ENCODE results near the gene SPAG16.

The SPAG16 gene

DNA sequence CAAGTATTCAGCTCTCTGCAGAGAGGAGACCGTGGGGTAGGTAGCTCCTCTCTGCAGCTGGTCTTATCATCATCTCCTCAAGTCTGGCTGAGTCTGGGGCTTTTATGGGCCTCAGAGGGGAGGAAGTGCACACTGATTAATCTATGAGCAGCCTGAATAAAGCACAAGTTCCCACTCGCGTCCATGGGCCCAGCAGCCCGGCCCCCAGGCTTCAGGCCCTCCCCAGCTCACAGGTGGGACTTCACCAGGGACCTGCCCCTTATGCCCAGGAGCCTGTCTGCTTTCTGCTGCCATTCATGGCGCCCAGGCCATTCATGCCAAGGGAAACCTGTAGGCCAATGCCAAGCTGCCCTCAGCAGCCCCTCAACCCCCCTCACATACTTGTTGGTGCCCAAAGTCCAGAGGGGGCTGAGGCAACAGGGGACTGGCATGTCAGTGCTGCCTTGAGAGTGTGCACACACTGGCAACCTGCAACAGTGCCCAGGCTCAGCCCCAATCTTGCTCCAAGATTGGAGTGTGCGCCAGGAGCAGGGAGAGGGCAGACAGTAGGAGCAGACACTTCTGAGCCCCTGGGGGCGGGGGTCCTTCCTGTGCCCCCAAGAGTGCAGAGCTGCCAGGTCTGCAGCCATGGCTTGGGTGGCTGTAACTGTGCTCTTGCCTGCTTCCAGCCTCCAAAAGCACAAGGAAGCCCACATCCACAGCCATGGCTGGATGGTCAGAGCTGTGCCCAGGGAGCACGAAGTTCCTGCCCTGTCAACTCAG, 751.0 kb downstream of the SPAG16 start:
- Histone ChIP-seq H3K4me1 (ENCODE audit: control insufficient read depth, low read depth, low read length) (no peaks in the 10 kb centered on the region), H2BK120ac (ENCODE audit: low read depth, low read length) (no peak overlapping the region), H3K4me2 (ENCODE audit: low read length) (no peak overlapping the region), H3K4me3 (ENCODE audit: low read length) (no peak overlapping the region), H3K79me1 (ENCODE audit: low read length) (no peaks in the 10 kb centered on the region), H3K79me2 (ENCODE audit: control insufficient read depth, insufficient read depth, low read length) (no peaks in the 10 kb centered on the region), H3K27ac (ENCODE audit: low read depth, low read length) (no peak overlapping the region), H3K56ac (ENCODE audit: low read length) (no peak overlapping the region), H4K5ac (ENCODE audit: low read length) (no peak overlapping the region), H3K36me3 (ENCODE audit: control insufficient read depth, insufficient read depth, low read length) (no peaks in the 10 kb centered on the region), H2BK5ac (ENCODE audit: low read length) (no peak overlapping the region), H3K18ac (ENCODE audit: low read length) (no peak overlapping the region), H3K4ac (ENCODE audit: low read depth, low read length) (no peak overlapping the region), H4K8ac (ENCODE audit: low read depth, low read length) (no peak overlapping the region), H3K9ac (ENCODE audit: low read length) (no peak overlapping the region), H2AK5ac (ENCODE audit: low read length) (no peak overlapping the region), H2BK15ac (replicated peaks; ENCODE audit: low read depth) (no peak overlapping the region), H3K23ac (ENCODE audit: low read length) (no peak overlapping the region), H3K27me3 (ENCODE audit: insufficient read depth, low read length, poor library complexity) (no peaks in the 10 kb centered on the region)
- DNase-seq: no peak
- WGBS (ENCODE audit: extremely low coverage, insufficient coverage, low lambda C conversion rate): no CpG with 5 or more reads among the region's 8 CpGs

DNA sequence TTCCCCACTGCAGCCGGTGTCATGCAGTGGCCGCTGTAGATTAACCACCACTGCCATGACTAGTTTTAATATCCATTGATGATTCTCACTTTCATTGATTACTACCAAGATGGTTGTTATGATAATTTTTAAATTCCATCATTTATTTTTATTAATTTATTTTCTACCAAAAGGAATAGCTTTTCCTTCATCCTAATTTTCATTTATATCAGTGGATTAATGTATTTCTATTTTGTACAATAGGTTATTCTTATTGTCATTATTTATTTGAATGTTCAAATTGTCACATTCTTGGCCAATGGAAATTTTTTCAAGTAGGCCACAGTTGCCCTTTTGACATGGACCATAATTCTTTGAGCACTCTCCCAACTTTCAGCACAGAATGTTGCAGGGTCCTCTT, 751.7 kb downstream of the SPAG16 start:
- H2AK5ac ChIP-seq (ENCODE audit: low read length): no peak overlapping the region
- H3K79me1 ChIP-seq (ENCODE audit: low read length): no peaks in the 10 kb centered on the region
- no peaks in the 10 kb centered on the region for H3K36me3 ChIP-seq (ENCODE audit: control insufficient read depth, insufficient read depth, low read length)
- H3K56ac ChIP-seq (ENCODE audit: low read length): no peak overlapping the region
- H3K4ac ChIP-seq (ENCODE audit: low read depth, low read length): no peak overlapping the region
- H3K79me2 ChIP-seq (ENCODE audit: control insufficient read depth, insufficient read depth, low read length): no peaks in the 10 kb centered on the region
- H4K8ac ChIP-seq (ENCODE audit: low read depth, low read length): no peak overlapping the region
- H2BK15ac ChIP-seq (replicated peaks; ENCODE audit: low read depth): no peak overlapping the region
- no peak overlapping the region for H3K23ac ChIP-seq (ENCODE audit: low read length)
- no peak for DNase-seq
- H3K27ac ChIP-seq (ENCODE audit: low read depth, low read length): no peak overlapping the region
- no peaks in the 10 kb centered on the region for H3K27me3 ChIP-seq (ENCODE audit: insufficient read depth, low read length, poor library complexity)
- H3K18ac ChIP-seq (ENCODE audit: low read length): no peak overlapping the region
- H2BK5ac ChIP-seq (ENCODE audit: low read length): no peak overlapping the region
- no peaks in the 10 kb centered on the region for H3K4me1 ChIP-seq (ENCODE audit: control insufficient read depth, low read depth, low read length)
- H3K9ac ChIP-seq (ENCODE audit: low read length): no peak overlapping the region
- H3K4me2 ChIP-seq (ENCODE audit: low read length): no peak overlapping the region
- no CpG with 5 or more reads among the region's 2 CpGs for WGBS (ENCODE audit: extremely low coverage, insufficient coverage, low lambda C conversion rate)
- no peak overlapping the region for H2BK120ac ChIP-seq (ENCODE audit: low read depth, low read length)
- no peak overlapping the region for H4K5ac ChIP-seq (ENCODE audit: low read length)
- H3K4me3 ChIP-seq (ENCODE audit: low read length): no peak overlapping the region

DNA sequence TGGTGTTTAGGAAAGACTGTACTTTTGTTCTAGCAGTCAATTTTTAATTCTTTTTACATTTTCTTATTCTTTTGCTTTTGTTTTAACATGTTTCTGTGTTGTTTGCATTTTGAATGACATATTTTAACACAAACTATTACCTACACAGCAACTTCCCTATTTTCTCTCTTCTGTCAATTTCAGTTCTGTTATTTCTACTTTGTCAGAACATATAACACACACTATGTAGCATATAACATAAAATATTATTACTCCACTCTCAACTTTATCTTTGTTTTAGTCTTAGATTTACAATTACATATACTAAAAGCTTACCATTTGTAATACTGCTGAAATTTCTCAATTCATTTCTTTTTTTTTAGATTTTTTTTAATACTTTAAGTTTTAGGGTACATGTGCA, 753.9 kb downstream of the SPAG16 start:
- no peak overlapping the region for H4K5ac ChIP-seq (ENCODE audit: low read length)
- H3K4me3 ChIP-seq (ENCODE audit: low read length): no peak overlapping the region
- H2BK15ac ChIP-seq (replicated peaks; ENCODE audit: low read depth): no peak overlapping the region
- no peaks in the 10 kb centered on the region for H3K4me1 ChIP-seq (ENCODE audit: control insufficient read depth, low read depth, low read length)
- H2AK5ac ChIP-seq (ENCODE audit: low read length): no peak overlapping the region
- no peak overlapping the region for H3K18ac ChIP-seq (ENCODE audit: low read length)
- no peak overlapping the region for H3K56ac ChIP-seq (ENCODE audit: low read length)
- H3K4ac ChIP-seq (ENCODE audit: low read depth, low read length): no peak overlapping the region
- no peak overlapping the region for H3K23ac ChIP-seq (ENCODE audit: low read length)
- no peaks in the 10 kb centered on the region for H3K27me3 ChIP-seq (ENCODE audit: insufficient read depth, low read length, poor library complexity)
- H2BK120ac ChIP-seq (ENCODE audit: low read depth, low read length): no peak overlapping the region
- H4K8ac ChIP-seq (ENCODE audit: low read depth, low read length): no peak overlapping the region
- no peak overlapping the region for H3K9ac ChIP-seq (ENCODE audit: low read length)
- no peaks in the 10 kb centered on the region for H3K79me1 ChIP-seq (ENCODE audit: low read length)
- no peak for DNase-seq
- no peaks in the 10 kb centered on the region for H3K36me3 ChIP-seq (ENCODE audit: control insufficient read depth, insufficient read depth, low read length)
- no peak overlapping the region for H3K4me2 ChIP-seq (ENCODE audit: low read length)
- no peak overlapping the region for H2BK5ac ChIP-seq (ENCODE audit: low read length)
- H3K79me2 ChIP-seq (ENCODE audit: control insufficient read depth, insufficient read depth, low read length): no peaks in the 10 kb centered on the region
- H3K27ac ChIP-seq (ENCODE audit: low read depth, low read length): no peak overlapping the region

DNA sequence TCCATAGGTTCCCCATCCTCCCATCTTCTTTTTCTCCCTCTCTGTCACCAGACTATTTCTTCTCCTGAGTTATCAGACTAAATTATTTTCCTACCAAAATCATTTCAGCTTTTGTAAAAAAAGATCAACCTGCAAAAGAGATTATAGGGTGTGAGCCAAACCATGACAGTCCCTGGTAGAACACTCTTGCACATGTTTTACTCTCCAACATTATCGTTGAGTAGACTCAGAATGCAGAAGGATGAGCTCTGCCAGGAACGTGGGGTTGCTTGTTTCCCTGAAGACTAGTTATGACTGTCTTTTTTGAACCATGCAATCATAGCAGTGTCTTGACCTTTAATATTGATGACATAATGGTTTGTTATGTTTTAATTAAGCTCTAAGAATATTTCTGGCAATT, 766.5 kb downstream of the SPAG16 start:
- no peaks in the 10 kb centered on the region for H3K27me3 ChIP-seq (ENCODE audit: insufficient read depth, low read length, poor library complexity)
- no peak overlapping the region for H3K4me2 ChIP-seq (ENCODE audit: low read length)
- no peak overlapping the region for H2BK15ac ChIP-seq (replicated peaks; ENCODE audit: low read depth)
- WGBS (ENCODE audit: extremely low coverage, insufficient coverage, low lambda C conversion rate): no CpG with 5 or more reads among the region's 2 CpGs
- no peaks in the 10 kb centered on the region for H3K36me3 ChIP-seq (ENCODE audit: control insufficient read depth, insufficient read depth, low read length)
- H2AK5ac ChIP-seq (ENCODE audit: low read length): no peak overlapping the region
- H2BK120ac ChIP-seq (ENCODE audit: low read depth, low read length): no peak overlapping the region
- no peak overlapping the region for H4K8ac ChIP-seq (ENCODE audit: low read depth, low read length)
- H3K79me1 ChIP-seq (ENCODE audit: low read length): no peaks in the 10 kb centered on the region
- no peak overlapping the region for H2BK5ac ChIP-seq (ENCODE audit: low read length)
- H3K23ac ChIP-seq (ENCODE audit: low read length): no peak overlapping the region
- no peaks in the 10 kb centered on the region for H3K4me1 ChIP-seq (ENCODE audit: control insufficient read depth, low read depth, low read length)
- H3K79me2 ChIP-seq (ENCODE audit: control insufficient read depth, insufficient read depth, low read length): no peaks in the 10 kb centered on the region
- H4K5ac ChIP-seq (ENCODE audit: low read length): no peak overlapping the region
- H3K9ac ChIP-seq (ENCODE audit: low read length): no peak overlapping the region
- no peak overlapping the region for H3K18ac ChIP-seq (ENCODE audit: low read length)
- no peak overlapping the region for H3K27ac ChIP-seq (ENCODE audit: low read depth, low read length)
- H3K56ac ChIP-seq (ENCODE audit: low read length): no peak overlapping the region
- DNase-seq: no peak
- H3K4me3 ChIP-seq (ENCODE audit: low read length): no peak overlapping the region
- peak overlapping the region; percentile 16 for H3K4ac ChIP-seq (ENCODE audit: low read depth, low read length)

DNA sequence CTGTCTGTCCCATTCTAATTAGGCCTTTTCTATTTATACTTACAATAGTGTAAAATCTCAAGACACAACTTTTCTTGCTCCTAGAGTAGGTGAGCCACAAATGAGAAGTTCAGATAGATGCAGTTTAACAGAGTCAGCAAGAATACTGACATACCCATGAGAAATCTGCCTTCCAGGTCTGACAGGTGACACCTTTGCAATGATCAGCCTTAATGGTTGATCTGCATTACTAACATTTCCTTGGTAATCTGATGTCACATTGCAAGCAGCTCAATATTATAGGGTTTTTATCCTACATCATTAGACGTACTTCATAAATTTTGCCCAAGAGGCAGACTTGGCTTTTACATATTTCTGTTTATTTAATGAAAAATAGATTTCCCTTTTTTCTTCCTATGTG, 767.3 kb downstream of the SPAG16 start:
- no peak overlapping the region for H3K4ac ChIP-seq (ENCODE audit: low read depth, low read length)
- WGBS (ENCODE audit: extremely low coverage, insufficient coverage, low lambda C conversion rate): no CpG with 5 or more reads among the region's 1 CpG
- no peak overlapping the region for H3K18ac ChIP-seq (ENCODE audit: low read length)
- no peaks in the 10 kb centered on the region for H3K79me2 ChIP-seq (ENCODE audit: control insufficient read depth, insufficient read depth, low read length)
- no peak overlapping the region for H3K23ac ChIP-seq (ENCODE audit: low read length)
- H2BK5ac ChIP-seq (ENCODE audit: low read length): no peak overlapping the region
- no peak overlapping the region for H2BK120ac ChIP-seq (ENCODE audit: low read depth, low read length)
- H4K8ac ChIP-seq (ENCODE audit: low read depth, low read length): no peak overlapping the region
- H3K36me3 ChIP-seq (ENCODE audit: control insufficient read depth, insufficient read depth, low read length): no peaks in the 10 kb centered on the region
- no peak overlapping the region for H3K27ac ChIP-seq (ENCODE audit: low read depth, low read length)
- H2AK5ac ChIP-seq (ENCODE audit: low read length): no peak overlapping the region
- H3K4me2 ChIP-seq (ENCODE audit: low read length): no peak overlapping the region
- no peak overlapping the region for H3K56ac ChIP-seq (ENCODE audit: low read length)
- H4K5ac ChIP-seq (ENCODE audit: low read length): no peak overlapping the region
- H3K9ac ChIP-seq (ENCODE audit: low read length): no peak overlapping the region
- H3K4me3 ChIP-seq (ENCODE audit: low read length): no peak overlapping the region
- no peak for DNase-seq
- H3K4me1 ChIP-seq (ENCODE audit: control insufficient read depth, low read depth, low read length): no peaks in the 10 kb centered on the region
- no peaks in the 10 kb centered on the region for H3K79me1 ChIP-seq (ENCODE audit: low read length)
- H3K27me3 ChIP-seq (ENCODE audit: insufficient read depth, low read length, poor library complexity): no peaks in the 10 kb centered on the region
- no peak overlapping the region for H2BK15ac ChIP-seq (replicated peaks; ENCODE audit: low read depth)

DNA sequence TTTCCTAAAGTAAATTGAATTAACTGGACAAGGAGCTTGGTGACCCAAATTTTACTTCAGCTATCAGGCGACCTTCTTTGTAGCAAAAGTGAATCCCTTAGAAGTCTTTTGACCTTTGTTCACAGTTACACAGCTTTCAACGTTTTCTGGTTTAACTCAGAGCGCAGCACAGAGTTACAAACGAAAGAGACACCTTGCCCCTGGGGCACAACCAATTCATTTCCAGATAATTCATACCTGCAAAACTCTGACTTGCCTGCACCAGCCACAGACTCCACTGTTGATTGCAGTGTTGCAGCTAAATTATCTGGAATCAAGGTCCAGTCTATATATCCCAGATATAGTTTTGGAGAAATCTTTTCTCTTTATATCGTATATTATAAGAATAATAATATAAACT, 768.0 kb downstream of the SPAG16 start:
- Histone ChIP-seq H2AK5ac (ENCODE audit: low read length) (no peak overlapping the region), H3K4me3 (ENCODE audit: low read length) (no peak overlapping the region), H3K56ac (ENCODE audit: low read length) (no peak overlapping the region), H4K5ac (ENCODE audit: low read length) (no peak overlapping the region), H3K79me2 (ENCODE audit: control insufficient read depth, insufficient read depth, low read length) (no peaks in the 10 kb centered on the region), H2BK5ac (ENCODE audit: low read length) (no peak overlapping the region), H3K4me1 (ENCODE audit: control insufficient read depth, low read depth, low read length) (no peaks in the 10 kb centered on the region), H3K4me2 (ENCODE audit: low read length) (no peak overlapping the region), H3K4ac (ENCODE audit: low read depth, low read length) (no peak overlapping the region), H3K79me1 (ENCODE audit: low read length) (no peaks in the 10 kb centered on the region), H3K36me3 (ENCODE audit: control insufficient read depth, insufficient read depth, low read length) (no peaks in the 10 kb centered on the region), H3K27me3 (ENCODE audit: insufficient read depth, low read length, poor library complexity) (no peaks in the 10 kb centered on the region), H4K8ac (ENCODE audit: low read depth, low read length) (no peak overlapping the region), H3K9ac (ENCODE audit: low read length) (no peak overlapping the region), H2BK120ac (ENCODE audit: low read depth, low read length) (no peak overlapping the region), H3K18ac (ENCODE audit: low read length) (no peak overlapping the region), H3K23ac (ENCODE audit: low read length) (no peak overlapping the region), H2BK15ac (replicated peaks; ENCODE audit: low read depth) (no peak overlapping the region), H3K27ac (ENCODE audit: low read depth, low read length) (no peak overlapping the region)
- DNase-seq: no peak
- WGBS (ENCODE audit: extremely low coverage, insufficient coverage, low lambda C conversion rate): no CpG with 5 or more reads among the region's 5 CpGs
